ENCODE data around the gene ANKRD28.

DNA sequence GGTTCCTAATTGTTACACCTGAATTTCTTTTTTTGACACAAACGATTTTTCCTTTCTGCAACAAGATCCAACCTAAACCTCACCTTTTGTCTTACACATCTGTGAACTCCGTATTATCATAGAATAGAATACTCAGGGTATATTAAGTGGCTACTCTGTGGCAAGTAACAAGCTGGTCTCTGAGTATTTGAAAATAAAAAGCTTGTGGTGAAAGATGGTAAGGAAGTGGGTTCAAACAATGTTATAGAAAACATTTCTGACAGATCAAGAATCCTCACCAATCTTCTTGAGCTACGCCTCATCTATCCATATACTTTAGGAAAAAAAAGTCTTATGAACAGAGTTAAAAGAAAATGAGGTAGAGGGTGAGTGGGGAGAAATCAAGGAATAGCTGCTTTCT, 3.5 kb upstream of the ANKRD28 start:
- TF ChIP-seq SP1 (IDR thresholded peaks at IDR 0.05; ENCODE audit: low read depth) (no peak), CTCF (IDR thresholded peaks at IDR 0.05 in 2 of 3, conservative IDR thresholded peaks at IDR 0.05 in 1 of 3; ENCODE audit: borderline replicate concordance in 1 of 3, insufficient read depth in 1 of 3, low read depth in 2 of 3, low read length in 2 of 3) (no peak), CEBPB (IDR thresholded peaks at IDR 0.05; ENCODE audit: low read depth) (no peak), SIN3A (IDR thresholded peaks at IDR 0.05; ENCODE audit: low read depth) (no peak), EZH2 (IDR thresholded peaks at IDR 0.05) (no peak), SRF (IDR thresholded peaks at IDR 0.05; ENCODE audit: low read depth) (no peak), EZH2phosphoT487 (IDR thresholded peaks at IDR 0.05; ENCODE audit: borderline replicate concordance) (no peak), ZNF274 (IDR thresholded peaks at IDR 0.05; ENCODE audit: low read depth, low read length) (no peak), RAD21 (IDR thresholded peaks at IDR 0.05; ENCODE audit: low read depth) (no peak), POLR2AphosphoS5 (IDR thresholded peaks at IDR 0.05; ENCODE audit: low read depth, low read length) (no peak), REST (IDR thresholded peaks at IDR 0.05; ENCODE audit: low read depth) (no peak)
- TF ChIP-seq, protein P1, sequence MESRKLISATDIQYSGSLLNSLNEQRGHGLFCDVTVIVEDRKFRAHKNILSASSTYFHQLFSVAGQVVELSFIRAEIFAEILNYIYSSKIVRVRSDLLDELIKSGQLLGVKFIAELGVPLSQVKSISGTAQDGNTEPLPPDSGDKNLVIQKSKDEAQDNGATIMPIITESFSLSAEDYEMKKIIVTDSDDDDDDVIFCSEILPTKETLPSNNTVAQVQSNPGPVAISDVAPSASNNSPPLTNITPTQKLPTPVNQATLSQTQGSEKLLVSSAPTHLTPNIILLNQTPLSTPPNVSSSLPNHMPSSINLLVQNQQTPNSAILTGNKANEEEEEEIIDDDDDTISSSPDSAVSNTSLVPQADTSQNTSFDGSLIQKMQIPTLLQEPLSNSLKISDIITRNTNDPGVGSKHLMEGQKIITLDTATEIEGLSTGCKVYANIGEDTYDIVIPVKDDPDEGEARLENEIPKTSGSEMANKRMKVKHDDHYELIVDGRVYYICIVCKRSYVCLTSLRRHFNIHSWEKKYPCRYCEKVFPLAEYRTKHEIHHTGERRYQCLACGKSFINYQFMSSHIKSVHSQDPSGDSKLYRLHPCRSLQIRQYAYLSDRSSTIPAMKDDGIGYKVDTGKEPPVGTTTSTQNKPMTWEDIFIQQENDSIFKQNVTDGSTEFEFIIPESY (IDR thresholded peaks at IDR 0.05; ENCODE audit: extremely low read depth, insufficient replicate concordance, low read length): no peak
- TF ChIP-seq, protein P2, sequence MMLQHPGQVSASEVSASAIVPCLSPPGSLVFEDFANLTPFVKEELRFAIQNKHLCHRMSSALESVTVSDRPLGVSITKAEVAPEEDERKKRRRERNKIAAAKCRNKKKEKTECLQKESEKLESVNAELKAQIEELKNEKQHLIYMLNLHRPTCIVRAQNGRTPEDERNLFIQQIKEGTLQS (IDR thresholded peaks at IDR 0.05): no peak
